Hepatocyte (in vitro differentiated cells): ENCODE results near the gene ENPP7. TPM values are rescaled to one million over a fixed set of nuclear protein-coding genes. Genes with fewer than 3 reads are reported as not detected.

ENCODE experiments used
- DNase-seq: peaks from one replicate; pipeline ENCODE4 v3.0.0-alpha.2; 2016; ENCODE audit warnings: low spot score
- H2AFZ ChIP-seq: fragments of 200-600 bp; sonication (generic); 2 replicates; pipeline ENCODE4 v1.6.0; 2016; ENCODE audit warnings: antibody characterized with exemption, mild to moderate bottlenecking
- H3K27ac ChIP-seq: fragments of 200-600 bp; sonication (generic); 2 replicates; pipeline ENCODE4 v1.5.1; 2016; ENCODE audit warnings: mild to moderate bottlenecking
- H3K27me3 ChIP-seq: fragments of 200-600 bp; sonication (generic); 2 replicates; pipeline ENCODE4 v1.6.1; 2016
- H3K36me3 ChIP-seq: fragments of 200-600 bp; sonication (generic); replicated peaks from 2 replicates; pipeline ENCODE4 v1.5.1; 2016; ENCODE audit warnings: low read depth; ENCODE audit not compliant: insufficient read depth
- H3K4me1 ChIP-seq: fragments of 200-600 bp; sonication (generic); 2 replicates; pipeline ENCODE4 v1.5.1; 2016; ENCODE audit warnings: mild to moderate bottlenecking, moderate library complexity; ENCODE audit not compliant: insufficient read depth
- H3K4me2 ChIP-seq: fragments of 200-600 bp; sonication (generic); 2 replicates; pipeline ENCODE4 v1.6.0; 2016
- H3K4me3 ChIP-seq: fragments of 200-600 bp; sonication (generic); 2 replicates; pipeline ENCODE4 v1.5.1; 2016; ENCODE audit warnings: mild to moderate bottlenecking
- H3K79me2 ChIP-seq: fragments of 200-600 bp; sonication (generic); 2 replicates; pipeline ENCODE4 v1.6.0; 2017; ENCODE audit warnings: mild to moderate bottlenecking
- H3K9me2 ChIP-seq: fragments of 200-600 bp; sonication (generic); replicated peaks from 2 replicates; pipeline ENCODE4 v1.6.0; 2017; ENCODE audit warnings: mild to moderate bottlenecking; ENCODE audit not compliant: insufficient read depth
- H3K9me3 ChIP-seq: fragments of 200-600 bp; sonication (generic); 2 replicates; pipeline ENCODE4 v1.5.1; 2016; ENCODE audit warnings: low read depth, mild to moderate bottlenecking
- H4K20me1 ChIP-seq: fragments of 200-600 bp; sonication (generic); 2 replicates; pipeline ENCODE4 v1.6.0; 2016; ENCODE audit warnings: mild to moderate bottlenecking; ENCODE audit not compliant: insufficient read depth, poor library complexity, severe bottlenecking
- CTCF ChIP-seq: fragments of 200-600 bp; sonication (generic); IDR thresholded peaks from 2 replicates; pipeline ENCODE4 v1.5.1; 2016; ENCODE audit warnings: antibody characterized with exemption, mild to moderate bottlenecking; ENCODE audit not compliant: poor library complexity
- EZH2 ChIP-seq: fragments of 200-600 bp; sonication (generic); IDR thresholded peaks from 2 replicates; pipeline ENCODE4 v1.6.1; 2016; ENCODE audit warnings: antibody characterized with exemption, mild to moderate bottlenecking, borderline replicate concordance
- EZH2phosphoT487 ChIP-seq: fragments of 200-600 bp; sonication (generic); IDR thresholded peaks from one replicate; pipeline ENCODE4 v1.6.1; 2018; ENCODE audit warnings: antibody characterized with exemption, mild to moderate bottlenecking, low read depth, moderate library complexity; ENCODE audit not compliant: unreplicated experiment, severe bottlenecking
- WGBS: methylation state at CpG from one replicate; pipeline ENCODE4 v1.1.6; 2016; ENCODE audit warnings: low lambda C conversion rate; ENCODE audit errors: missing lambda C conversion rate; 5-methylcytosine and 5-hydroxymethylcytosine counted together
- polyA plus RNA-seq: library from polyadenylated mRNA; unstranded; fragments of >200 nt; fragmentation: Nextera tagmentation; extraction: Ambion mirVana; gene quantifications from 2 replicates; pipeline ENCODE4 v1.2.1, GENCODE V29; 2016
- total RNA-seq: library from RNA; depleted of rRNA; stranded (reverse); fragments of >200 nt; gene quantifications from 2 replicates; pipeline ENCODE4 v1.2.3, GENCODE V29; 2014

The ENPP7 gene
- total and polyA plus RNA-seq, 2 experiments from 2014 or later: 22.2 to 30.2 TPM

- Histone ChIP-seq H3K4me3 (peak within 1 kb of the TSS; percentile 91), H3K36me3 (no peaks in the 10 kb centered on the region), H3K4me2 (peak within 1 kb of the TSS; percentile 95), H3K79me2 (peaks cover 25% of the 10 kb centered on the region), H3K4me1 (peaks cover 35% of the 10 kb centered on the region), H4K20me1 (peaks cover 16% of the 10 kb centered on the region), H3K9me2 (no peaks in the 10 kb centered on the region), H3K9me3 (no peaks in the 10 kb centered on the region), H3K27me3 (no peaks in the 10 kb centered on the region), H2AFZ (peak within 1 kb of the TSS; percentile 81), H3K27ac (peak within 1 kb of the TSS; percentile 75)
- 0% methylated on average over 5 of the region's 96 CpGs for WGBS
- peak; percentile 93 for DNase-seq
- TF ChIP-seq EZH2 (no peak), EZH2phosphoT487 (no peak), CTCF (no peak)
Observed at GRCh38 chr17:79777894-79778503, 47.3 kb downstream of the ENPP7 start, which contains the start of gene CBX2. TSS of gene CBX2 (plus strand) at chr17:79778148. CDS start at chr17:79778236, 88 bp downstream.

- Histone ChIP-seq H3K4me3 (peak overlapping the region; percentile 91), H3K4me2 (peak overlapping the region; percentile 95), H3K27ac (peak overlapping the region; percentile 73), H3K79me2 (peaks cover 25% of the 10 kb centered on the region), H3K4me1 (peaks cover 35% of the 10 kb centered on the region), H3K36me3 (no peaks in the 10 kb centered on the region), H3K9me2 (no peaks in the 10 kb centered on the region), H3K9me3 (no peaks in the 10 kb centered on the region), H2AFZ (peak overlapping the region; percentile 81), H3K27me3 (no peaks in the 10 kb centered on the region), H4K20me1 (peaks cover 16% of the 10 kb centered on the region)
- peak; percentile 71 for DNase-seq
- TF ChIP-seq EZH2: no peak
- no peak for TF ChIP-seq EZH2phosphoT487
- TF ChIP-seq CTCF: no peak
- WGBS: 0% methylated on average over 20 of the region's 49 CpGs
Observed at GRCh38 chr17:79778504-79779083, 47.9 kb downstream of the ENPP7 start.

GRCh38 chr17:79779084-79779529, 48.4 kb downstream of the ENPP7 start:
- H3K79me2 ChIP-seq: peaks cover 25% of the 10 kb centered on the region
- H3K27me3 ChIP-seq: no peaks in the 10 kb centered on the region
- H3K36me3 ChIP-seq: no peaks in the 10 kb centered on the region
- H3K4me2 ChIP-seq: peak overlapping the region; percentile 95
- no peak for TF ChIP-seq EZH2phosphoT487
- TF ChIP-seq CTCF: no peak
- TF ChIP-seq EZH2: no peak
- no peaks in the 10 kb centered on the region for H3K9me3 ChIP-seq
- H3K4me3 ChIP-seq: peak overlapping the region; percentile 91
- peaks cover 35% of the 10 kb centered on the region for H3K4me1 ChIP-seq
- peak; percentile 30 for DNase-seq
- H4K20me1 ChIP-seq: peaks cover 16% of the 10 kb centered on the region
- peak overlapping the region; percentile 81 for H2AFZ ChIP-seq
- 10% methylated on average over 14 of the region's 17 CpGs for WGBS
- no peaks in the 10 kb centered on the region for H3K9me2 ChIP-seq
- H3K27ac ChIP-seq: peak overlapping the region; percentile 73
